Psoas muscle (tissue), 8 donors: ENCODE data around the gene ENG. TPM values are rescaled to one million over a fixed set of nuclear protein-coding genes. Genes with fewer than 3 reads are reported as not detected.
"Not testable (repeated sequence)": the region's sequence is repeated elsewhere in the genome, so short reads cannot be mapped to it uniquely, and the experiment has no call there.

ENCODE experiments used
- ATAC-seq, 4 donors: fragments of 200-7000 bp; cut with Tn5 transposase; one replicate each; pipeline ENCODE4 v1.9.1; 2020; ENCODE audit warnings: moderate library complexity in 3 of 4, mild to moderate bottlenecking in 2 of 4
- DNase-seq, 2 donors: peaks; one replicate each; pipeline ENCODE4 v3.0.0-alpha.2; 2020
- H3K27ac ChIP-seq: fragments of 200-600 bp; one replicate; pipeline ENCODE4 v1.8.0; 2022
- H3K27me3 ChIP-seq, 3 donors: fragments of 200-600 bp in 1 of 3; one replicate each; pipeline versions ENCODE4 v1.6.1 to v1.8.0; 2013 to 2022; ENCODE audit warnings: low read length in 2 of 3, mild to moderate bottlenecking in 2 of 3, moderate library complexity in 1 of 3; ENCODE audit not compliant: insufficient read depth in 3 of 3
- H3K36me3 ChIP-seq, 2 donors: fragments of 200-600 bp in 1 of 2; one replicate each; pipeline versions ENCODE4 v1.6.1 to v1.8.0; 2013 to 2022; ENCODE audit warnings: low read depth in 1 of 2, mild to moderate bottlenecking in 1 of 2, moderate library complexity in 1 of 2; ENCODE audit not compliant: insufficient read depth in 1 of 2
- H3K4me1 ChIP-seq: fragments of 200-600 bp; one replicate; pipeline ENCODE4 v1.8.0; 2022
- H3K4me3 ChIP-seq: fragments of 200-600 bp; one replicate; pipeline ENCODE4 v1.8.0; 2022; ENCODE audit warnings: mild to moderate bottlenecking
- H3K9me3 ChIP-seq: fragments of 200-600 bp; one replicate; pipeline ENCODE4 v1.8.0; 2022
- WGBS, 3 donors: extraction: QIAGEN DNeasy Blood & Tissue Kit; methylation state at CpG; one replicate each; pipeline versions ENCODE4 v1.1.6 to v1.1.7; 2013; 5-methylcytosine and 5-hydroxymethylcytosine counted together
- intact Hi-C, 2 donors: fragments of 100-400 bp; cut with DNase I; formaldehyde crosslinking; loops; one replicate each; pipeline versions ENCODE4 v1.11.0 to v1.14.2; 2022
- polyA plus RNA-seq, 3 donors: library from polyadenylated mRNA; stranded (reverse); fragments of 200-250 nt; gene quantifications; one replicate each; pipeline ENCODE4 v1.2.3, GENCODE V29; 2013
- total RNA-seq, 4 donors: library from RNA; stranded (reverse); fragmentation: NEBNext Ultra II Directional in 2 of 4; extraction: Animal tissue kit (Norgen Biotek cat#: 25700) in 2 of 4; gene quantifications; one replicate each; pipeline versions ENCODE4 v1.2.1 to v1.2.4, GENCODE V29; 2021 to 2023
- TF ChIP-seq, protein P1 (sequence below): fragments of 200-600 bp; IDR thresholded peaks from one replicate; pipeline ENCODE4 v1.8.0; 2022; ENCODE audit warnings: antibody characterized with exemption
- donor health status: healthy with polysubstance abuse.
- donor health status: DM: no; HTN: no; CAD: no; lungs with moderate emphysema.
- donor health status: Bipolar disorder and iron deficiency.
- donor health status: healthy.
- donor health status: DM: yes; HTN: yes; CAD: no.
- donor health status: DM: no; HTN: no; CAD: no.
- donor health status: DM: no; HTN: no; CAD: no.
- donor health status: DM: yes; HTN: yes; CAD: no.

The ENG gene
- total and polyA plus RNA-seq, 7 donors: 22.1 to 80.4 (median 38.6) TPM

DNA sequence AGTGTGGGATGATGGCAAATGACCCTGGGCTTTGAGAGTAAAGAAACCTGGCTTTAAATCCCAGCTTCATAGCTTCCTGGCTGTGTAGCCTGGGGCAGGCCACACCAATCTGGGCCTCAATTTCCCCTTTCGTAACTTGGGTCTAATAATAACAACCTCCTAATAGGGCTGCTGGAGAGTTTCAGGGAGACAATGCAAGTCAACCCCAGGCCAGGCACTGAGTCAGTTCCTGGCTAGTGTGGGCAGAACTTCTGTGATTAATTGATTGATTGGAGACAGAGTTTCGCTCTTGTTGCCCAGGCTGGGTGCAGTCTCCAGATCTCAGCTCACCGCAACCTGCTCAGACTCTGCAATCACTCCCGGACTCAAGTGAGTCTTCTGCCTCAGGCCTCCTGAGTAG lies 72.7 kb downstream of the ENG start:
- WGBS, 3 donors: 92 to 95% (median 95%) methylated on average over 4 of the region's 4 CpGs

DNA sequence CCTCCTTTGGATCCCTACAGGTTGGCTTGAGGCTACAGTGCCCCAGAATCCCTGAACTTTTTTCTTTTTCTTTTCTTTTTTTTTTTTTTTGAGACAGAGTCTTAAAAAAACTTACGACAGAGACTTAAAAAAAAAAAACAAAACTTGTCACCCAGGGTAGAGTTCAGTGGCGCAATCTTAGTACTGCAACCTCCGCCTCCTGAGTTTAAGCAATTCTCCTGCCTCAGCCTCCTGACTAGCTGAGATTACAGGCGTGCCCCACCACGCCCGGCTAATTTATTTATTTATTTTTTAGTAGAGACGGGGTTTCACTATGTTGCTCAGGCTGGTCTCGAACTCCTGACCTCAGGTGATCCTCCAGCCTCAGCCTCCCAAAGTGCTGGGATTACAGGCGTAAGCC lies 73.5 kb downstream of the ENG start:
- ATAC-seq, DNase-seq, H3K9me3 ChIP-seq, H3K4me1 ChIP-seq, H3K27ac ChIP-seq, H3K4me3 ChIP-seq, H3K36me3 ChIP-seq, H3K27me3 ChIP-seq: not testable (repeated sequence)
- intact Hi-C loops: loop anchor here in 1 of 2 donors (10.0 kb wide), 1 partner anchor 144 kb away; no protein-coding TSS in a partner anchor
- WGBS, 3 donors: 91 to 97% (median 95%) methylated on average over 9 of the region's 9 CpGs

More for the DNA sequence above, 72.7 kb downstream of the ENG start:
- Histone ChIP-seq H3K4me1 (peaks cover 9% of the 10 kb centered on the region), H3K9me3 (no peaks in the 10 kb centered on the region), H3K27ac (no peak overlapping the region), H3K27me3 (no peaks in the 10 kb centered on the region), H3K4me3 (no peak overlapping the region), H3K36me3 (peaks cover 0 to 3% of the 10 kb centered on the region in 2 donors)
- intact Hi-C loops: loop anchor here in 1 of 2 donors (10.0 kb wide), 1 partner anchor 143 kb away; no protein-coding TSS in a partner anchor
- TF ChIP-seq, protein P1, sequence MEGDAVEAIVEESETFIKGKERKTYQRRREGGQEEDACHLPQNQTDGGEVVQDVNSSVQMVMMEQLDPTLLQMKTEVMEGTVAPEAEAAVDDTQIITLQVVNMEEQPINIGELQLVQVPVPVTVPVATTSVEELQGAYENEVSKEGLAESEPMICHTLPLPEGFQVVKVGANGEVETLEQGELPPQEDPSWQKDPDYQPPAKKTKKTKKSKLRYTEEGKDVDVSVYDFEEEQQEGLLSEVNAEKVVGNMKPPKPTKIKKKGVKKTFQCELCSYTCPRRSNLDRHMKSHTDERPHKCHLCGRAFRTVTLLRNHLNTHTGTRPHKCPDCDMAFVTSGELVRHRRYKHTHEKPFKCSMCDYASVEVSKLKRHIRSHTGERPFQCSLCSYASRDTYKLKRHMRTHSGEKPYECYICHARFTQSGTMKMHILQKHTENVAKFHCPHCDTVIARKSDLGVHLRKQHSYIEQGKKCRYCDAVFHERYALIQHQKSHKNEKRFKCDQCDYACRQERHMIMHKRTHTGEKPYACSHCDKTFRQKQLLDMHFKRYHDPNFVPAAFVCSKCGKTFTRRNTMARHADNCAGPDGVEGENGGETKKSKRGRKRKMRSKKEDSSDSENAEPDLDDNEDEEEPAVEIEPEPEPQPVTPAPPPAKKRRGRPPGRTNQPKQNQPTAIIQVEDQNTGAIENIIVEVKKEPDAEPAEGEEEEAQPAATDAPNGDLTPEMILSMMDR: no peak
- no peak for DNase-seq
- no peak for ATAC-seq

DNA sequence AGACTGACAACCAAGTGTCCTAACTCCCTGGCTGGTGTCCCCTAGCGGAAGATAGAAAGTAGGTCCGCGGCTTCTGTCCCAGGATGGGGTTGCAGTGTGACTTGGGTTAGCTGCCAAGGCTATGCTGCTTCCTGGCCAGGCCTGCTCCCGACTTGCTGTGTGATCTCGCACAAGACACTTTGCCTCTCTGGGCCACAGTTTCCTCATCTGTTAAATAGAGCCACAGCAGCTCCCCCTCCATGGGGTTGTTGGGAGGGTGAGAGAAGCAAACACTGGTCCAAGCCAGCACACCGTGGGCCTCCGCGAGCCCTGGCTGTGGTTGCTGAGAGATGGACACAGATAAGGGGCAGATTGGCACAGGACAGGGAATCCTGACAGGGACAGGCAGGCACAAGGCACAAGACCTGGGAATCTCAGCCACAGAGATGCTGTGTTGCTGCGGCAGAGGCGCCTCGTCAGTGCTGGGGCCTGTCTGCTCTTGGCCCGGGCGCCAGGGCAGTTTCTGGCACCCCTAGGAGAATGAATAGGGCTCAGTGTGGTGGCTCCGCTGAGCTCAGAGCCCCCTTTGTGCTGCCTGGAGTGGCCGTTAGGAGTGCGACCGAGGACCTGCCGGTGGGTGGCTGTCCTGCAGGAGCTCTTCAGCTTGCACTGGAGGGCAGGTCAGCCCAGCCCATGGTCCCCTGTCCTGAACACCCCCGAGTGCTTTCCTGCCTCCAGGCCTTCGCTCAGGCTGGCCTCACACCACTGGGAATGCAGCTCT lies 74.2 kb downstream of the ENG start:
- no peak for DNase-seq
- Histone ChIP-seq H3K4me1 (peaks cover 5% of the 10 kb centered on the region), H3K27me3 (no peaks in the 10 kb centered on the region), H3K4me3 (no peak overlapping the region), H3K27ac (no peak overlapping the region), H3K36me3 (no peaks in the 10 kb centered on the region), H3K9me3 (no peaks in the 10 kb centered on the region)
- intact Hi-C loops: loop anchor here in 1 of 2 donors (10.0 kb wide), 1 partner anchor 144 kb away; no protein-coding TSS in a partner anchor
- no peak for ATAC-seq
- TF ChIP-seq, protein P1: no peak
- WGBS, 3 donors: 73 to 77% (median 75%) methylated on average over 17 to 20 of the region's 20 CpGs

DNA sequence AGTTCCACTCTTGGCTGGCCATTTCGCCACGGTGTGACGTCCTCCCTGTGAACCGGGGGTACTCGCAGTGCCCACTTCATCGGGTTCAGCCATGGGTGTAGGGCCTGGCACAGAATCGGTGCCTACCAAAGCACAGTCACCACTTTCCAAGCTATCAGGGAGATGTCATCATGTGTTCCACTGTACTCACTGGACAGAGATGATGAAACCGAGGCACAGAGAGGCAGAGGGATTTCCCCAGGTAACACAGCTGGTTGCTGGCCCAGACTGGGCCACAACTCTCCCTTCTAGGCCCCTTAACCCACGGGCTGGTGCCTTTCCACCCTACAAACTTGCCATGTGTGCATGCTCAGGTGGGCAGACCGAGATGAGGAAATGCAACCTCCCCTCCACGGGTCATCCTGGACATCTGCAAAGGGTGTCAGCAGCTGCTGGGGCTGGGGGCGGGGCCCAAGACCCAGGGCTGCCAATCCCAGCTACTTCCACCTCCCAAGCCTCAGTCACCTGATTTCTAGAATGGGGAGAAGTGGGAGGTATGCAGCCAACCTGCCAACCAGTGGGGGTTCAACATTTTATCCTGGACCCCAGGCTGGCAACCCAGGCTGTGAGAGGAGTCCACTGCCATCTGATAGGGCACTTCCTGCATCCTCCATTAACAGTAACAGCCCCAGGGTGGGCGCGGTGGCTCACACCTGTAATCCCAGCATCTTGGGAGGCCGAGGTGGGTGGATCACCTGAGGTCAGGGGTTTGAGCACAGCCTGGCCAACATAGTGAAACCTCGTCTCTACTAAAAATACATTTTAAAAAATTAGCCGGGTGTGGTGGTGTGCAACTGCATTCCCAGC lies 75.1 kb downstream of the ENG start:
- Histone ChIP-seq H3K27ac (peak overlapping the region; percentile 23), H3K36me3 (no peaks in the 10 kb centered on the region), H3K4me3 (no peak overlapping the region), H3K27me3 (no peaks in the 10 kb centered on the region), H3K9me3 (no peaks in the 10 kb centered on the region), H3K4me1 (peaks cover 5% of the 10 kb centered on the region)
- DNase-seq: no peak
- WGBS, 3 donors: 56 to 57% (median 56%) methylated on average over 17 of the region's 17 CpGs
- TF ChIP-seq, protein P1: no peak
- intact Hi-C loops: no loop called here
- peak; percentile 7 to 53 (median 30) for ATAC-seq
